HG02678 (cell line): ENCODE data around the gene ART5.
"Not testable (repeated sequence)": the region's sequence is repeated elsewhere in the genome, so short reads cannot be mapped to it uniquely, and the experiment has no call there.

ENCODE experiments used
- ATAC-seq: cut with Tn5 transposase; IDR thresholded peaks from one replicate; pipeline ENCODE4 v1.9.1; 2021; ENCODE audit warnings: mild to moderate bottlenecking, moderate library complexity; ENCODE audit not compliant: unreplicated experiment

The ART5 gene

GRCh38 chr11:3623767-3624458, 17.9 kb downstream of the ART5 start:
- no peak for ATAC-seq

- no peak for ATAC-seq
Observed at GRCh38 chr11:3623121-3623520, 18.7 kb downstream of the ART5 start.

GRCh38 chr11:3622521-3622920, 19.3 kb downstream of the ART5 start:
- ATAC-seq, result no peak

- no peak for ATAC-seq
Observed at GRCh38 chr11:3617990-3618389, 23.8 kb downstream of the ART5 start.

- ATAC-seq, result no peak
Observed at GRCh38 chr11:3616721-3617460, 24.9 kb downstream of the ART5 start.

- no peak for ATAC-seq
Observed at GRCh38 chr11:3615998-3616397, 25.8 kb downstream of the ART5 start.

- ATAC-seq, result peak; percentile 74
Observed at GRCh38 chr11:3614742-3615171, 27.0 kb downstream of the ART5 start.

GRCh38 chr11:3613998-3614741, 27.6 kb downstream of the ART5 start:
- peak; percentile 18 for ATAC-seq

- ATAC-seq, result no peak
Observed at GRCh38 chr11:3611976-3612678, 29.7 kb downstream of the ART5 start.

- no peak for ATAC-seq
Observed at GRCh38 chr11:3610846-3611245, 30.9 kb downstream of the ART5 start.

GRCh38 chr11:3609416-3610265, 32.2 kb downstream of the ART5 start:
- no peak for ATAC-seq

- no peak for ATAC-seq
Observed at GRCh38 chr11:3605771-3606203, 36.0 kb downstream of the ART5 start.

GRCh38 chr11:3605283-3605662, 36.5 kb downstream of the ART5 start:
- ATAC-seq, result no peak

GRCh38 chr11:3604167-3604566, 37.6 kb downstream of the ART5 start:
- no peak for ATAC-seq

GRCh38 chr11:3600201-3600600, 41.6 kb downstream of the ART5 start:
- not testable (repeated sequence) for ATAC-seq

GRCh38 chr11:3597743-3598142, 44.0 kb downstream of the ART5 start:
- not testable (repeated sequence) for ATAC-seq

- ATAC-seq, result not testable (repeated sequence)
Observed at GRCh38 chr11:3591326-3591725, 50.5 kb downstream of the ART5 start.

GRCh38 chr11:3590193-3590592, 51.6 kb downstream of the ART5 start:
- ATAC-seq, result not testable (repeated sequence)

- not testable (repeated sequence) for ATAC-seq
Observed at GRCh38 chr11:3588776-3589175, 53.0 kb downstream of the ART5 start.
